GM20431 (cell line): ENCODE data around the gene C22orf42.
"Not testable (repeated sequence)": the region's sequence is repeated elsewhere in the genome, so short reads cannot be mapped to it uniquely, and the experiment has no call there.

ENCODE experiments used
- in situ Hi-C: fragments of 300-500 bp; cut with MseI, MboI; formaldehyde crosslinking; loops from one replicate; pipeline ENCODE4 v1.15.0; 2020; ENCODE audit warnings: low sequenced_read_pairs; ENCODE audit not compliant: unreplicated experiment

Gene C22orf42

GRCh38 chr22:32158712-32159533 lies at the start of gene C22orf42:
Gene C22orf42 (minus strand): TSS chr22:32159303. CDS start chr22:32159215, 88 bp downstream.
- in situ Hi-C loops = no loop called here

GRCh38 chr22:32208681-32209080 lies 49.6 kb upstream of the C22orf42 start:
- in situ Hi-C loops = no loop called here

- in situ Hi-C loops = no loop called here
Observed at GRCh38 chr22:32207971-32208480, 48.9 kb upstream of the C22orf42 start.

- in situ Hi-C loops = no loop called here
Observed at GRCh38 chr22:32206774-32207758, 48.0 kb upstream of the C22orf42 start.

- in situ Hi-C loops = no loop called here
Observed at GRCh38 chr22:32205974-32206773, 47.1 kb upstream of the C22orf42 start.

GRCh38 chr22:32204856-32205722 lies 46.0 kb upstream of the C22orf42 start, which contains the start of gene RFPL2:
Gene RFPL2 (minus strand): TSS chr22:32205073. CDS start chr22:32202451, 2,622 bp downstream.
- in situ Hi-C loops = no loop called here

GRCh38 chr22:32204040-32204855 lies 45.1 kb upstream of the C22orf42 start:
- in situ Hi-C loops = no loop called here

GRCh38 chr22:32203181-32204039 lies 44.3 kb upstream of the C22orf42 start:
- in situ Hi-C loops = no loop called here

GRCh38 chr22:32202539-32203180 lies 43.6 kb upstream of the C22orf42 start:
- in situ Hi-C loops = no loop called here

- in situ Hi-C loops = no loop called here
Observed at GRCh38 chr22:32202161-32202538, 43.0 kb upstream of the C22orf42 start.

- in situ Hi-C loops = no loop called here
Observed at GRCh38 chr22:32200752-32201151, 41.6 kb upstream of the C22orf42 start.

GRCh38 chr22:32199961-32200360 lies 40.9 kb upstream of the C22orf42 start:
- in situ Hi-C loops = no loop called here

- in situ Hi-C loops = no loop called here
Observed at GRCh38 chr22:32199341-32199740, 40.2 kb upstream of the C22orf42 start.

GRCh38 chr22:32197553-32198226 lies 38.6 kb upstream of the C22orf42 start:
- in situ Hi-C loops = not testable (repeated sequence)

GRCh38 chr22:32195900-32196299 lies 36.8 kb upstream of the C22orf42 start:
- in situ Hi-C loops = not testable (repeated sequence)

GRCh38 chr22:32193346-32193745 lies 34.2 kb upstream of the C22orf42 start:
- in situ Hi-C loops = not testable (repeated sequence)
